ENCODE data around the gene B3GAT3.

- TF ChIP-seq CTCF (IDR thresholded peaks at IDR 0.05 in 8 of 11, conservative IDR thresholded peaks at IDR 0.05 in 3 of 11) (no peak), POLR2A (IDR thresholded peaks at IDR 0.05) (no peak)
Measured at GRCh38 chr11:62644220-62644619, 22.4 kb upstream of the B3GAT3 start.
